T-cell (primary cell): ENCODE measurements around the gene HOXA1. TPM values are rescaled to one million over a fixed set of nuclear protein-coding genes. Genes with fewer than 3 reads are reported as not detected.

Source experiments
- ATAC-seq, 4 experiments: fragments of 200-7000 bp in 3 of 4; fragments of 150-1000 bp in 1 of 4; cut with Tn5 transposase; replicated peaks in 1 of 4; 1 replicate in 3 of 4; 2 replicates in 1 of 4; pipeline ENCODE4 v1.10.0; 2021; ENCODE audit warnings: moderate library complexity in 3 of 4, mild to moderate bottlenecking in 2 of 4, moderate number of reproducible peaks in 1 of 4
- CTCF ChIA-PET, 2 donors: fragments of 300-600 bp; sonication (Branson Sonifier 250); formaldehyde crosslinking; loops; one replicate each; lab custom pipeline; 2022; ENCODE audit warnings: antibody characterized with exemption in 2 of 2; lab: Charles Lee
- POLR2A ChIA-PET, 2 donors: fragments of 300-600 bp; sonication (Branson Sonifier 250); formaldehyde crosslinking; loops; one replicate each; lab custom pipeline; 2022; ENCODE audit warnings: antibody characterized with exemption in 2 of 2; lab: Charles Lee
- DNase-seq, 35 experiments: peaks; one replicate each; pipeline versions ENCODE4 v3.0.0 to v3.0.0-alpha.2; 2013 to 2023
- H3K27ac ChIP-seq: one replicate; pipeline ENCODE4 v1.5.1; 2013; ENCODE audit warnings: low read length
- H3K27me3 ChIP-seq, 2 experiments: replicated peaks in 1 of 2; 1 replicate in 1 of 2; 2 replicates in 1 of 2; pipeline versions ENCODE4 v1.6.1 to v1.7.0; 2013; ENCODE audit warnings: low read length in 1 of 2, mixed read lengths in 1 of 2; ENCODE audit not compliant: control insufficient read depth in 2 of 2, insufficient read depth in 2 of 2; ENCODE audit errors: extremely low read depth in 1 of 2
- H3K36me3 ChIP-seq, 2 donors: 1 replicate in 1 of 2; 2 replicates in 1 of 2; pipeline versions ENCODE4 v1.6.1 to v1.7.0; 2013; ENCODE audit warnings: low read length in 1 of 2; ENCODE audit not compliant: control insufficient read depth in 2 of 2, insufficient read depth in 1 of 2; ENCODE audit errors: extremely low read depth in 1 of 2
- H3K4me1 ChIP-seq, 2 experiments: 1 replicate in 1 of 2; 2 replicates in 1 of 2; pipeline versions ENCODE4 v1.6.1 to v1.7.0; 2013; ENCODE audit warnings: low read length in 2 of 2, mixed read lengths in 1 of 2; ENCODE audit not compliant: insufficient read depth in 2 of 2, control insufficient read depth in 1 of 2; ENCODE audit errors: extremely low read depth in 1 of 2
- H3K4me3 ChIP-seq, 2 donors: 1 replicate in 1 of 2; 2 replicates in 1 of 2; pipeline versions ENCODE4 v1.5.1 to v1.7.0; 2013; ENCODE audit warnings: mild to moderate bottlenecking in 2 of 2, low read length in 1 of 2, moderate library complexity in 1 of 2; ENCODE audit not compliant: control insufficient read depth in 1 of 2; ENCODE audit errors: extremely low read depth in 1 of 2
- H3K9me3 ChIP-seq: 2 replicates; pipeline ENCODE4 v1.7.0; 2013
- H3K27ac Mint-ChIP-seq, 2 donors: one replicate each; pipeline ENCODE4 v1.8.0; 2020 to 2021; ENCODE audit warnings: mild to moderate bottlenecking in 2 of 2, mixed read lengths in 2 of 2
- H3K27me3 Mint-ChIP-seq, 2 donors: one replicate each; pipeline ENCODE4 v1.8.0; 2021 to 2022; ENCODE audit warnings: mixed read lengths in 2 of 2
- H3K36me3 Mint-ChIP-seq: one replicate; pipeline ENCODE4 v1.8.0; 2021; ENCODE audit warnings: mixed read lengths
- H3K4me1 Mint-ChIP-seq, 3 donors: one replicate each; pipeline ENCODE4 v1.8.0; 2020 to 2022; ENCODE audit warnings: mixed read lengths in 3 of 3, mild to moderate bottlenecking in 1 of 3
- H3K4me3 Mint-ChIP-seq, 3 donors: one replicate each; pipeline ENCODE4 v1.8.0; 2020 to 2022; ENCODE audit warnings: mild to moderate bottlenecking in 3 of 3, mixed read lengths in 3 of 3, moderate library complexity in 3 of 3
- H3K9me3 Mint-ChIP-seq, 3 donors: one replicate each; pipeline ENCODE4 v1.8.0; 2020 to 2022; ENCODE audit warnings: mixed read lengths in 3 of 3
- WGBS: methylation state at CpG from one replicate; pipeline ENCODE4 v1.1.5; 2013; ENCODE audit warnings: missing lambda C conversion rate; ENCODE audit not compliant: insufficient coverage; 5-methylcytosine and 5-hydroxymethylcytosine counted together
- total RNA-seq, 35 experiments: library from RNA in 6 of 35; stranded (reverse) in 6 of 35; fragments of 120-200 nt in 1 of 35; gene quantifications; one replicate each; pipeline versions ENCODE4 v1.2.1 to v1.2.4 and lab custom pipeline; 2013 to 2026

The HOXA1 gene
- total RNA-seq, 5 donors from 2014 or later (not counting 1 experiment from before 2014, with no cell fraction given) = 0.28 to 0.66 (median 0.54) TPM

DNA sequence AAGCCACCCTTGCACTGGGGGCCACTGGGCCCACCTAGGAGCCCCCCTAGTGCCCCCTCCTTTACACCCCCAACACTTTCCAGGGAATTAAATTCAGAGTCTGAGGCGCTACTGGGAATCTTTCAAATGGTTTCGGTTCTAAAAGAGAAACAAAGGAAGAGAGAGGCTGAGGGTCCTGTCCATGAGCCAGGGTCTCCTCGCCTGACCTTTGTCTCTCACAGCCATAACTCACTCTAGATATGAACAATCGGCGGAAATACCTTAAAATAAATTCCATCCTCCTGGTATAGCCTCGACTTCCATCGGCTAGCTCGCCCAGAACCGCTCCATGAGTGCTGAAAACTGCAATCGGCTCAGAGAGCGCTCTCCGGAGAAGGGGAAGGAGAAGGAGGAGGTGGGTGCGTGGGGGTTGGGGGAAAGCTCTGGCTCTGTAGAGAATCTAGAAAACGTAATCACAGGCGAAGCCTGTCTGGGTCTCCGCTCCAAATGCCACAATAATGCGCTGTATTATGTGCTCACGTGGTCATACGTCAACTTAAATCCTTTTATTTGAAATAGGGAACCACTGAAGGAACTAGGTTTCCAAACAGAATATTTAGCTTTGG, 22.2 kb upstream of the HOXA1 start:
- Histone ChIP-seq H3K27me3 (peaks cover 0 to 40% of the 10 kb centered on the region in 2 experiments), H3K4me1 (no peaks in the 10 kb centered on the region), H3K36me3 (no peaks in the 10 kb centered on the region), H3K4me3 (no peak overlapping the region), H3K27ac (no peak overlapping the region), H3K9me3 (no peaks in the 10 kb centered on the region)
- CTCF ChIA-PET = interaction anchor here in 1 of 2 donors (0.7 kb wide), 1 partner anchor 727 kb away, joined by 3 read pairs; no protein-coding TSS in a partner anchor
- Mint-ChIP-seq H3K36me3 (no peaks in the 10 kb centered on the region), H3K9me3 (no peaks in the 10 kb centered on the region), H3K4me1 (no peaks in the 10 kb centered on the region), H3K27me3 (peaks cover 0 to 6% of the 10 kb centered on the region in 2 donors), H3K4me3 (no peak overlapping the region), H3K27ac (no peak overlapping the region)
- ATAC-seq (no peak), DNase-seq (no peak)
- 95% methylated on average over 10 of the region's 19 CpGs for WGBS
- POLR2A ChIA-PET = no interaction called here

DNA sequence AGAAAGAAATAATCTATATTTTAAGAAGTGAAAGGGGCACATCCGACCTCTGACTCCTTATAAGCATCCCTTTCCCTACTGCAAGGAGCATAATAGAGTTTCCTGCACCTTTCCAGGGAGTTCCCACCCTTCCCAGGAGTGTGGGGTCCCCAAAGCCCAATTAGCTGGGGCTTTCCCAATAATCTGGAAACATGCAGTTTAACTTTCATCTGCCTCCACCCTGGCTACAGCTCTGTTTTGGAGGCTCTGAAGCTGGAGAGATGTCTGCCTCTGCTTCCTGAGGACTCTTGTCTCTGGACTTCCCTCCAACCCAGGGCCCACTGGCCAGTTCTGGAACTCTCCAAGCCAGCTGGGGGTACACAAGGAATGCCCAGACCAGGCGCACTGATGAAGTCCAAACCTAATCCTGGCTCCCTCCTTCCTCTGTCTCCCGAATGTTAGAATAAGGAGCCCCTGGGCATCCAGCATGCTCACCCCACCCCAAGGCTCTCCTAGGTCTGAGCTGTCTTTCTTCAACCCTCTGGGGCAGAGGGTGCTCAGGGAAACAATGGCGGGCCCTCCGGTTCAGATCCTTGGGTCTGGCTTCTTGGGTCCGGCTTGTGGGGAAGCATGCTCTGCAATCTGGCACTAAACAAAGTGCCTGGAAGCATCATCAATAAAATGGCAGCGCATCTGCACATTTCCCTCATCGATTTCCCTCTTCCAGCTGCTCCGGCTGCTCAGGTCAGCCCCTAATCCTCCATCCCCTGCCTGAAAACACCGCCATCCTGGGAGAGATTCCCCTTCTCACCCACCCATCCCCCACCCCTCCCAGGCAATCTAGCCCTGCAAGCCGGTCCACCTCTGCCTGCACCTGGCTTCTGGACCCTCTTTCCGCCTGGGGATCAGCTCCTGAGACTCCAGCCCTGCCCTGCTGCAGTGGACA, 21.4 kb upstream of the HOXA1 start:
- no peak for ATAC-seq
- H3K4me3 ChIP-seq = no peak overlapping the region
- Mint-ChIP-seq H3K36me3 (no peaks in the 10 kb centered on the region), H3K27ac (no peak overlapping the region), H3K27me3 (peaks cover 0 to 6% of the 10 kb centered on the region in 2 donors), H3K4me1 (no peaks in the 10 kb centered on the region), H3K9me3 (no peaks in the 10 kb centered on the region), H3K4me3 (no peak overlapping the region)
- no peaks in the 10 kb centered on the region for H3K9me3 ChIP-seq
- ChIA-PET CTCF (interaction anchor here in 1 of 2 donors (0.7 kb wide), 1 partner anchor 727 kb away, joined by 3 read pairs; no protein-coding TSS in a partner anchor), POLR2A (no interaction called here)
- no peak for DNase-seq
- peaks cover 0 to 41% of the 10 kb centered on the region in 2 experiments for H3K27me3 ChIP-seq
- H3K4me1 ChIP-seq = no peaks in the 10 kb centered on the region
- no peaks in the 10 kb centered on the region for H3K36me3 ChIP-seq
- no peak overlapping the region for H3K27ac ChIP-seq
- WGBS = 82% methylated on average over 8 of the region's 12 CpGs

GRCh38 chr7:27116031-27116961, 20.5 kb upstream of the HOXA1 start:
- H3K27ac Mint-ChIP-seq = no peak overlapping the region
- H3K36me3 ChIP-seq = no peaks in the 10 kb centered on the region

DNA sequence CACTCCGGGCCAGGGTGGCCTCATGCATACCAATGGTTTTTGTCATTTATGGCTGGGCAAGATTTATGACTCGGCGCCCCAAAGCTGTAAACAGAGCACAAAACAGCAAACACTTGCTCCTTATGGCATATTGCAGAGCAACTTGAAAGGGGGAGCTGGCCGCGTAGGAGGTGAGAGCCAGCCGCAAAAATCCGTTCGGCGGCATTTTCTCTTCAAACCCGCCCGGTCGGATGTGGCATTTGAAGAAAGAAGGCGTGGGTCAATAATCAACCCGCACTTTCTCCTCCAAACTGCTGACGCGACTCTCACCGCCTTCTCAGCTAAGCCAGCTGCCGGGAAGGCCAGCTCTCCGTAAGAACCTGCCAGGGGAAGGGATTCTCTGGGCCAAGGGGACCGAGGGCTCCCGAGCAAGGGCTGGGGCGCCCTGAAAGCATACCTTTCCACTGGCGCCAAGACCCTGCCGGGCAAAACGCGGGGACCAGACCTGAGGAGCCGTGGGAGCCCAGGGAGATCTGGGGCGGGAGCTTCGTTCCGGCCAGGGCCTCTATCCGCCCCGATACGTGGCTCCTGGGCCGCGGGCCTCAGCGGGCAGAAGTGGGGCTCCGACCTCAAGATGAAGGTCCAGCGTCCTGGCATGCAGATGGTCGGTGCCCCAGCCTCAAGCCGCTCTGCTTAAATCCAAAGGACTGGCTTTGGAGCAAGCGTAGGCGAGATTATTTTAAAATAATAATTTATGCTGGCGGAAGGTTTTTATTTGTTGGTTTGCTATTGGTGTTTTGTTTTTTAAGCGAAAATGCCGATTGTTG, 19.6 kb upstream of the HOXA1 start:
- WGBS = 95% methylated on average over 37 of the region's 45 CpGs
- no peaks in the 10 kb centered on the region for H3K36me3 Mint-ChIP-seq
- CTCF ChIA-PET = no interaction called here

More at GRCh38 chr7:27116031-27116961, 20.5 kb upstream of the HOXA1 start:
- ChIA-PET CTCF (no interaction called here), POLR2A (interaction anchor here in 1 of 2 donors (0.5 kb wide), 1 partner anchor 1036 kb away, joined by 3 read pairs; no protein-coding TSS in a partner anchor)
- no peaks in the 10 kb centered on the region for H3K9me3 Mint-ChIP-seq
- no peaks in the 10 kb centered on the region for H3K4me1 ChIP-seq
- H3K27me3 Mint-ChIP-seq = peaks cover 0 to 6% of the 10 kb centered on the region in 2 donors
- no peak overlapping the region for H3K4me3 ChIP-seq
- DNase-seq = no peak
- no peaks in the 10 kb centered on the region for H3K9me3 ChIP-seq
- H3K4me3 Mint-ChIP-seq = no peak overlapping the region
- H3K4me1 Mint-ChIP-seq = no peaks in the 10 kb centered on the region
- H3K36me3 Mint-ChIP-seq = no peaks in the 10 kb centered on the region
- H3K27me3 ChIP-seq = peaks cover 0 to 41% of the 10 kb centered on the region in 2 experiments
- H3K27ac ChIP-seq = no peak overlapping the region
- 79% methylated on average over 8 of the region's 20 CpGs for WGBS
- ATAC-seq = no peak

DNA sequence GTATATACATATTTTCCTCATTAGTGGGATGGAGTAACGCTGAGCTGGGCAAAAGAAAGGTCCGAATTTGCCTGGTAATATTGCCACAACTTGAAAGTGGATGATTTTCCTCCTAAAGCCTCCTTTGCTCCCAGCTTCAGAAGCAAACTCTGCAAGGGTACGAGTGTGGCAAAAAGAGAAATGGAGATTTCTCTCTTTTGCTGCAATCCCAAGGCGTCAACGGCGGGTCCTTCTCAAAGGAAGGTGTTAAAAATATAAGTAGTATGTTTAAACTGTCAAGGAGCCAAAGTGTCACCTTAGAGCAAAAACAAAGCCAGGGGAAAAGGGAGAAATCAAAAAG, 19.1 kb upstream of the HOXA1 start:
- Histone ChIP-seq H3K27me3 (peaks cover 0 to 37% of the 10 kb centered on the region in 2 experiments), H3K4me3 (no peak overlapping the region), H3K36me3 (no peaks in the 10 kb centered on the region), H3K27ac (no peak overlapping the region), H3K4me1 (no peaks in the 10 kb centered on the region), H3K9me3 (no peaks in the 10 kb centered on the region)
- Mint-ChIP-seq H3K27ac (no peak overlapping the region), H3K4me3 (no peak overlapping the region), H3K4me1 (no peaks in the 10 kb centered on the region), H3K9me3 (no peaks in the 10 kb centered on the region), H3K36me3 (no peaks in the 10 kb centered on the region), H3K27me3 (peaks cover 0 to 6% of the 10 kb centered on the region in 2 donors)
- WGBS = 100% methylated on average over 3 of the region's 6 CpGs
- ChIA-PET CTCF (no interaction called here), POLR2A (no interaction called here)
- DNase-seq (no peak), ATAC-seq (no peak)

More for the DNA sequence above, 19.6 kb upstream of the HOXA1 start:
- H3K27ac ChIP-seq = no peak overlapping the region
- H3K4me1 Mint-ChIP-seq = no peaks in the 10 kb centered on the region
- H3K27ac Mint-ChIP-seq = no peak overlapping the region
- DNase-seq (no peak), ATAC-seq (no peak)
- no peaks in the 10 kb centered on the region for H3K9me3 Mint-ChIP-seq
- H3K36me3 ChIP-seq = no peaks in the 10 kb centered on the region
- POLR2A ChIA-PET = interaction anchor here in 1 of 2 donors (0.5 kb wide), 1 partner anchor 1037 kb away, joined by 3 read pairs; no protein-coding TSS in a partner anchor
- H3K9me3 ChIP-seq = no peaks in the 10 kb centered on the region
- H3K27me3 Mint-ChIP-seq = peaks cover 0 to 6% of the 10 kb centered on the region in 2 donors
- H3K27me3 ChIP-seq = peaks cover 0 to 38% of the 10 kb centered on the region in 2 experiments
- H3K4me3 Mint-ChIP-seq = no peak overlapping the region
- H3K4me1 ChIP-seq = no peaks in the 10 kb centered on the region
- no peak overlapping the region for H3K4me3 ChIP-seq
